CD4-positive, alpha-beta T cell (primary cell): ENCODE results near the gene ITGB3. TPM values are rescaled to one million over a fixed set of nuclear protein-coding genes. Genes with fewer than 3 reads are reported as not detected.

Source experiments
- ATAC-seq: fragments of 200-7000 bp; cut with Tn5 transposase; one replicate; pipeline ENCODE4 v1.10.0; 2022; ENCODE audit warnings: mild to moderate bottlenecking; ENCODE audit not compliant: poor library complexity
- CTCF ChIA-PET: fragments of 350-600 bp; sonication (Branson Sonifier 250); formaldehyde crosslinking; loops from one replicate; lab custom pipeline; 2021; ENCODE audit warnings: antibody characterized with exemption, inconsistent platforms; lab: Charles Lee
- POLR2A ChIA-PET: fragments of 350-600 bp; sonication (Branson Sonifier 250); formaldehyde crosslinking; loops from one replicate; lab custom pipeline; 2021; ENCODE audit warnings: antibody characterized with exemption, inconsistent platforms; lab: Charles Lee
- DNase-seq, 14 experiments: peaks; one replicate each; pipeline ENCODE4 v3.0.0-alpha.2; 2013 to 2020; ENCODE audit warnings: mixed read lengths in 2 of 14
- H3K27ac ChIP-seq, 2 donors: one replicate each; pipeline versions ENCODE4 v1.5.1 to v1.7.0; 2013; ENCODE audit warnings: low read length in 2 of 2, low read depth in 1 of 2, mild to moderate bottlenecking in 1 of 2
- H3K27me3 ChIP-seq, 2 experiments: 1 replicate in 1 of 2; 2 replicates in 1 of 2; pipeline versions ENCODE4 v1.6.1 to v1.7.0; 2013; ENCODE audit warnings: low read length in 2 of 2, control low read depth in 1 of 2, mild to moderate bottlenecking in 1 of 2, moderate library complexity in 1 of 2; ENCODE audit not compliant: insufficient read depth in 2 of 2, control insufficient read depth in 1 of 2
- H3K36me3 ChIP-seq: one replicate; pipeline ENCODE4 v1.6.1; 2013; ENCODE audit warnings: low read length, control low read depth; ENCODE audit not compliant: insufficient read depth
- H3K4me1 ChIP-seq: one replicate; pipeline ENCODE4 v1.6.1; 2013; ENCODE audit warnings: low read length, control low read depth; ENCODE audit not compliant: insufficient read depth
- H3K4me3 ChIP-seq: one replicate; pipeline ENCODE4 v1.5.1; 2013; ENCODE audit warnings: mild to moderate bottlenecking, low read length, moderate library complexity
- H3K9me3 ChIP-seq, 2 experiments: 1 replicate in 1 of 2; 2 replicates in 1 of 2; pipeline versions ENCODE4 v1.6.1 to v1.7.0; 2013; ENCODE audit warnings: low read length in 2 of 2, mild to moderate bottlenecking in 2 of 2, control low read depth in 1 of 2, moderate library complexity in 1 of 2; ENCODE audit not compliant: control insufficient read depth in 1 of 2, insufficient read depth in 1 of 2
- H3K27ac Mint-ChIP-seq: one replicate; pipeline ENCODE4 v1.8.0; 2020; ENCODE audit warnings: mixed read lengths
- H3K27me3 Mint-ChIP-seq: one replicate; pipeline ENCODE4 v1.8.0; 2021; ENCODE audit warnings: mixed read lengths
- H3K36me3 Mint-ChIP-seq: one replicate; pipeline ENCODE4 v1.8.0; 2021; ENCODE audit warnings: low read depth, mixed read lengths
- H3K4me1 Mint-ChIP-seq: one replicate; pipeline ENCODE4 v1.8.0; 2021; ENCODE audit warnings: low read depth, mixed read lengths
- H3K4me3 Mint-ChIP-seq: one replicate; pipeline ENCODE4 v1.8.0; 2020; ENCODE audit warnings: mild to moderate bottlenecking, mixed read lengths
- H3K9me3 Mint-ChIP-seq: one replicate; pipeline ENCODE4 v1.8.0; 2020; ENCODE audit warnings: mixed read lengths
- CTCF ChIP-seq: fragments of 200-600 bp; IDR thresholded peaks from one replicate; pipeline ENCODE4 v1.8.0; 2022; ENCODE audit warnings: antibody characterized with exemption, mild to moderate bottlenecking
- intact Hi-C, 2 experiments: fragments of 100-400 bp; cut with DNase I in 1 of 2; cut with micrococcal nuclease in 1 of 2; formaldehyde crosslinking; loops; one replicate each; pipeline versions ENCODE4 v1.15.1 to v1.9.0; 2023 to 2025; cut with DNase I, micrococcal nuclease
- total RNA-seq, 174 experiments: library from RNA in 2 of 174; stranded (reverse) in 2 of 174; gene quantifications; one replicate each; pipeline ENCODE4 v1.2.3 and lab custom pipeline; 2021 to 2026

The ITGB3 gene
- total RNA-seq, 2 experiments from 2014 or later: 0.05 TPM; not detected in 1

DNA sequence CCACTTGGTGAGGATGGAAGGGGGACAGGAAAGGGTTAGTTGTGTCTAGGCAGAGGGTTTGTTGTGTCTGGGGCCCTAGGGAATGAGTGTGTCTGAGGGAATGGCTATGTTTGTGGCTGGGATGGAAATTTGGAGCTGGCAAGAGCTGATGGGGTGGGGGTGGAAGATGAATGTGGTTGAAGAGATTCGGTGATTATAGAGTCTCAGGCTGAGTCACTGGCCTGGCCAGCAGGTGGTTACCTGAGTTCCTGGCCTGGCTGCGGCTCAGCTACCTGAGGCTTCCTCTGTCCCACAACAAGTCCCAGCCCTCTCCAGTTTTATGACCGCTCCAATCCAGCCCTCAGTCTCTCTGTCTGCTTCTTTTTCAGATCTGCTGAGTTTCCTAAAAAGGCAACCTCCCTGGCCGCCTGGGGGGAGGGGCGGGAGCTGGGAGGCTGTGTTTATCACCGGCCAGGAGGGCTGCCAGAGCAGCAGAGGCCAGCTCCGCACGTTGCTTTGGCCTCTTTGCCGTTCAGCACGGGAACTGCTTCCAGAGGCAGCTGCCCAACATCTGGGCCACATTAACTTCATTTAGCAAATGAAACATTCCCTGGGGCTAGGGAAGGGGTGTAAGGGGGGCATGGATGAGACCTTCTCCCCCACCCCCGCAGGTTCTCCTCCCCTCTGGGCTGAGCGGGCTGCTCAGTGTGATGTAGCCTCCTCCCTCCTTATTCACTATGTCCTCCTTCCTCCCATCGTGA, 21.8 kb downstream of the ITGB3 start:
- no peak overlapping the region for H3K4me3 Mint-ChIP-seq
- ChIA-PET CTCF (no interaction called here), POLR2A (no interaction called here)
- no peak for ATAC-seq
- Histone ChIP-seq H3K27ac (no peak overlapping the region), H3K4me3 (no peak overlapping the region), H3K4me1 (no peaks in the 10 kb centered on the region), H3K36me3 (no peaks in the 10 kb centered on the region), H3K9me3 (no peaks in the 10 kb centered on the region), H3K27me3 (no peaks in the 10 kb centered on the region)
- peaks cover 8% of the 10 kb centered on the region for H3K27me3 Mint-ChIP-seq
- H3K9me3 Mint-ChIP-seq: no peaks in the 10 kb centered on the region
- no peak for TF ChIP-seq CTCF
- DNase-seq: no peak
- H3K27ac Mint-ChIP-seq: no peak overlapping the region
- H3K4me1 Mint-ChIP-seq: no peaks in the 10 kb centered on the region
- intact Hi-C loops: no loop called here
- no peaks in the 10 kb centered on the region for H3K36me3 Mint-ChIP-seq

DNA sequence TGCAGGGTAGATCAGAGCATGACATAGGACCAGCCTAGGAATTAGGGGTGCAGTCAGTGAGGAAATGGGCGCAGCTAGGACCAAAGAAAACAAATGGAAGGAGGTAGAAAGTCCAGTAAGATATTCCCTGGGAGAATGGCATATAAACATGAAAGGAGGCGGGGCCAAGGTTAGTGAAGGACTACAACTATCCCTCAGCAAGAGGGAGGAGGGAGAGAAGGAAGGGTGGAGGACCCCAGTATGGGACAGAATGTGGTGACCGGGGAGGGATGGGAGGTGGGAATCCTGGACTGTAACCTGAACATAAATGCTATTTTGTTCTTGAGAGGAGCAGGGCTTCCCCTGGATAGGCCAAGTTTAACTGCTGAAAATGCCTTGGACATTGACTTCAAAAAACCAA, 22.8 kb downstream of the ITGB3 start:
- ATAC-seq (no peak), DNase-seq (no peak)
- H3K27ac ChIP-seq: no peak overlapping the region
- H3K27me3 Mint-ChIP-seq: peaks cover 8% of the 10 kb centered on the region
- H3K4me3 Mint-ChIP-seq: no peak overlapping the region
- no peaks in the 10 kb centered on the region for H3K36me3 ChIP-seq
- H3K9me3 Mint-ChIP-seq: no peaks in the 10 kb centered on the region
- no peaks in the 10 kb centered on the region for H3K4me1 ChIP-seq
- no peak overlapping the region for H3K27ac Mint-ChIP-seq
- no peak overlapping the region for H3K4me3 ChIP-seq
- intact Hi-C loops: no loop called here
- ChIA-PET POLR2A (no interaction called here), CTCF (no interaction called here)
- H3K9me3 ChIP-seq: no peaks in the 10 kb centered on the region
- no peak for TF ChIP-seq CTCF
- H3K27me3 ChIP-seq: no peaks in the 10 kb centered on the region
- no peaks in the 10 kb centered on the region for H3K36me3 Mint-ChIP-seq
- no peaks in the 10 kb centered on the region for H3K4me1 Mint-ChIP-seq

GRCh38 chr17:47276868-47277267, 23.2 kb downstream of the ITGB3 start:
- no peaks in the 10 kb centered on the region for H3K9me3 ChIP-seq
- H3K27me3 ChIP-seq: no peaks in the 10 kb centered on the region
- DNase-seq (no peak), ATAC-seq (no peak)
- Mint-ChIP-seq H3K4me1 (no peaks in the 10 kb centered on the region), H3K9me3 (no peaks in the 10 kb centered on the region), H3K27ac (no peak overlapping the region), H3K36me3 (no peaks in the 10 kb centered on the region), H3K27me3 (peaks cover 8% of the 10 kb centered on the region), H3K4me3 (no peak overlapping the region)
- H3K4me3 ChIP-seq: no peak overlapping the region
- TF ChIP-seq CTCF: no peak
- H3K36me3 ChIP-seq: no peaks in the 10 kb centered on the region
- intact Hi-C loops: no loop called here
- no peak overlapping the region for H3K27ac ChIP-seq
- ChIA-PET POLR2A (no interaction called here), CTCF (no interaction called here)
- H3K4me1 ChIP-seq: no peaks in the 10 kb centered on the region
